Mesothelial cell of epicardium (in vitro differentiated cells): Measurements from ENCODE around the gene PACS2. TPM values are rescaled to one million over a fixed set of nuclear protein-coding genes. Genes with fewer than 3 reads are reported as not detected.
A peak's percentile ranks its signal among the peaks of the same experiment; 100 is the strongest.

ENCODE experiments used
- DNase-seq, 2 experiments: peaks; one replicate each; pipeline ENCODE4 v3.0.0; 2021; ENCODE audit warnings: low spot score in 2 of 2; ENCODE audit not compliant: unreplicated experiment in 2 of 2
- H3K27ac Mint-ChIP-seq: 2 replicates; pipeline ENCODE4 v1.8.0; 2021; ENCODE audit warnings: mixed read lengths
- H3K27me3 Mint-ChIP-seq: 2 replicates; pipeline ENCODE4 v1.8.0; 2021; ENCODE audit warnings: low read depth, mixed read lengths
- H3K36me3 Mint-ChIP-seq: 2 replicates; pipeline ENCODE4 v1.8.0; 2021; ENCODE audit warnings: mixed read lengths
- H3K4me1 Mint-ChIP-seq: 2 replicates; pipeline ENCODE4 v1.8.0; 2021; ENCODE audit warnings: mixed read lengths
- H3K4me3 Mint-ChIP-seq: 2 replicates; pipeline ENCODE4 v1.8.0; 2021; ENCODE audit warnings: mild to moderate bottlenecking, moderate library complexity, mixed read lengths
- H3K9me3 Mint-ChIP-seq: 2 replicates; pipeline ENCODE4 v1.8.0; 2021; ENCODE audit warnings: mixed read lengths
- total RNA-seq: library from RNA; stranded (reverse); gene quantifications from 3 replicates; pipeline ENCODE4 v1.2.1, GENCODE V29; 2021
- TF ChIP-seq, protein P1 (sequence below): fragments of 200-600 bp; sonication (generic); IDR thresholded peaks from one replicate; pipeline ENCODE4 v1.5.0; 2021; ENCODE audit warnings: antibody characterized with exemption; ENCODE audit not compliant: unreplicated experiment

The PACS2 gene
- total RNA-seq, 1 donor from 2014 or later: 147 TPM

DNA sequence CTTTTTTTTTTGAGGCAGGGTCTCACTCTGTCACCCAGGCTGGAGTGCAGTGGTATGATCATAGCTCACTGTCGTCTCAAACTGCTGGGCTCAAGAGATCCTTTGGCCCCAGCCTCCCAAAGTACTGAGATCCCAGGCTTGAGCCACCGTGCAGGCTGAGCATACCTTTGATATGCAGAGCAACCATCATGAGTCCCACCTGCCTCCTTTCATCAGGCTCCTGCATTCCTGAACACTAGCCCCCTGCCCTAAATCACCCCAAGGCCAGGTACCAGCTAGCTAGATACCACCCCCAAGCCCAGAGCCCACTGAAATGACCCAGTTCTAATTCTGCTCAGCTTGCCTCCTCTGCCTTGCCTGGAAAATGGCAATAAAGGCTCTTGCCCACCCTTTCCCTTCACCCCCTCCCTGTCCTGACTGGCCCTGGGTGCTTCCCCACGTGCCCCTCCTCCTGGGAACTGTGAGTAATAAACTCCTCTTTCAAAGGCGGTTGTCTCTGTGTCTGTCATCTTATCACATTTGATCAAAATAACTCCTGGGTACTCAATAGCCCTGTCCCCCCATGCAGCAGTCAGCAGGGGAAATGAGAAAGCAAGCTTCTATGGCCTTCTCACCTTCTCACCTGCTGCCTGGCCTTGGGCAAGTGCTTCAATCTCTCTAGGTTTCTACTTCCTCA is 7.4 kb upstream of the PACS2 start:
- no peak overlapping the region for H3K4me3 Mint-ChIP-seq
- no peaks in the 10 kb centered on the region for H3K27me3 Mint-ChIP-seq
- no peak for DNase-seq
- peaks cover 4% of the 10 kb centered on the region for H3K9me3 Mint-ChIP-seq
- H3K27ac Mint-ChIP-seq: no peak overlapping the region
- TF ChIP-seq, protein P1, sequence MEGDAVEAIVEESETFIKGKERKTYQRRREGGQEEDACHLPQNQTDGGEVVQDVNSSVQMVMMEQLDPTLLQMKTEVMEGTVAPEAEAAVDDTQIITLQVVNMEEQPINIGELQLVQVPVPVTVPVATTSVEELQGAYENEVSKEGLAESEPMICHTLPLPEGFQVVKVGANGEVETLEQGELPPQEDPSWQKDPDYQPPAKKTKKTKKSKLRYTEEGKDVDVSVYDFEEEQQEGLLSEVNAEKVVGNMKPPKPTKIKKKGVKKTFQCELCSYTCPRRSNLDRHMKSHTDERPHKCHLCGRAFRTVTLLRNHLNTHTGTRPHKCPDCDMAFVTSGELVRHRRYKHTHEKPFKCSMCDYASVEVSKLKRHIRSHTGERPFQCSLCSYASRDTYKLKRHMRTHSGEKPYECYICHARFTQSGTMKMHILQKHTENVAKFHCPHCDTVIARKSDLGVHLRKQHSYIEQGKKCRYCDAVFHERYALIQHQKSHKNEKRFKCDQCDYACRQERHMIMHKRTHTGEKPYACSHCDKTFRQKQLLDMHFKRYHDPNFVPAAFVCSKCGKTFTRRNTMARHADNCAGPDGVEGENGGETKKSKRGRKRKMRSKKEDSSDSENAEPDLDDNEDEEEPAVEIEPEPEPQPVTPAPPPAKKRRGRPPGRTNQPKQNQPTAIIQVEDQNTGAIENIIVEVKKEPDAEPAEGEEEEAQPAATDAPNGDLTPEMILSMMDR: no peak
- no peaks in the 10 kb centered on the region for H3K4me1 Mint-ChIP-seq
- no peaks in the 10 kb centered on the region for H3K36me3 Mint-ChIP-seq

DNA sequence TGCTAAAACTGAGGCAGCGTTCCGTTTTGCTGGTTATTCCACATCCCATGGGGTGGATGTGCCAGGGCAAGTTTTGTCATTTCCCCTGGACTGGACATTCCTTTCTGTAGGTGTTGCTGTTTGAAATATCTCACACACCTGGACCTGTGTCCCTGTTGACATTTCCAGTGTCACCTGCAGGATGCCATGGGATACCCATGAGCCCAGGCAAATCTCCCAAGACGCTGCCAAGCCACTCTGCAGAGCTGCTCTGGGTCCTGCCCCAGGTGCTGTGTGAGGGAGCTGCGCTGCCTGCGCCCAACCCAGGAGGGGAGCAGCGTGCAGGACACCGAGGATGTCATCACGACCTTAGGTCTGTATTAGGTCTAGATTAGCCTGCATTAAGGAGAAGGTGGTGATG is 5.2 kb upstream of the PACS2 start:
- H3K36me3 Mint-ChIP-seq: no peaks in the 10 kb centered on the region
- H3K27me3 Mint-ChIP-seq: no peaks in the 10 kb centered on the region
- H3K4me1 Mint-ChIP-seq: peaks cover 3% of the 10 kb centered on the region
- DNase-seq: no peak
- TF ChIP-seq, protein P1: no peak
- no peak overlapping the region for H3K27ac Mint-ChIP-seq
- no peaks in the 10 kb centered on the region for H3K9me3 Mint-ChIP-seq
- H3K4me3 Mint-ChIP-seq: no peak overlapping the region

DNA sequence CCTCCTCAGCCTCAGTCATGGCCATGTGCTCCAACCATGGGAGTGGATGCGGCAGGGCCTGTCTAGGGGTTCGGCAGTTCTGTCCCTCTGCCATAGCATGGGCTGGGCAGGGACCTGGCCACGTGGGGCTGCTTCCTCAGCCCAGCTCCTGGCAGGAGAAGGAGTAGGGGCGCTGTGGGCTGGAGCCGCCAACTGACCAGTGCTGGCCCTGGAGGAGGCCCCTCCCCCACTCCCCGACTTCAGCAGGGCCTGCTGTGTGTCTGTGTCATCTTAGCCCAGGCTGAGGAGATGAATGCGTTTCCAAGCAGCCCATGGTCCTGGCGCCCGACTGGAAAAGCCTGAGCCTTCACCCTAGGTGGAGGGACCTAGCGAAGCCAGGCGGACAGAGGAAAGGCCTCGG is 2.7 kb upstream of the PACS2 start:
- no peak overlapping the region for H3K27ac Mint-ChIP-seq
- TF ChIP-seq, protein P1: no peak
- peaks cover 14% of the 10 kb centered on the region for H3K4me1 Mint-ChIP-seq
- no peaks in the 10 kb centered on the region for H3K27me3 Mint-ChIP-seq
- peak in 1 of 2 experiments; percentile 16 for DNase-seq
- no peak overlapping the region for H3K4me3 Mint-ChIP-seq
- no peaks in the 10 kb centered on the region for H3K36me3 Mint-ChIP-seq
- H3K9me3 Mint-ChIP-seq: no peaks in the 10 kb centered on the region

DNA sequence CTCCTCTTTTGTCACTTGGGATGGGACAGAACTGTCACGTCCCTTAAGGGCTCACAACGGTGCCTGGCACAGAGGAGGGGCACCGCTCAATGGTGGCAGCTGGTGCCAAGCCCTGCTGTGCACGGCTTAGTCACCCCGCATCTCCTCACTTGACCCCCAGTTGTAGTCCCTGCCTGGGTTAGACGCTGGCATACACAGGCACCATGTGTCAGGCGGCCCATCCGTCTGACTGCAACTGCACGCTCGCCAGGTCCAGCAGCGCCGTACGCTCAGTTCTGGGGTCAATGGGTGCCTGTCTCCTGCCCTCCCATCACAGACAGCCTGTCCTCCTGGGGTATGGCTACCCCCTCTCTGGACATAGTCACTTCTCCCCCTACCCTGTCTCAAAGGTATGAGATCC is 1.6 kb upstream of the PACS2 start:
- Mint-ChIP-seq H3K4me1 (peaks cover 18% of the 10 kb centered on the region), H3K27ac (no peak overlapping the region), H3K9me3 (no peaks in the 10 kb centered on the region), H3K27me3 (no peaks in the 10 kb centered on the region), H3K36me3 (no peaks in the 10 kb centered on the region), H3K4me3 (peak overlapping the region; percentile 78)
- TF ChIP-seq, protein P1: no peak
- peak in 1 of 2 experiments; percentile 11 for DNase-seq

DNA sequence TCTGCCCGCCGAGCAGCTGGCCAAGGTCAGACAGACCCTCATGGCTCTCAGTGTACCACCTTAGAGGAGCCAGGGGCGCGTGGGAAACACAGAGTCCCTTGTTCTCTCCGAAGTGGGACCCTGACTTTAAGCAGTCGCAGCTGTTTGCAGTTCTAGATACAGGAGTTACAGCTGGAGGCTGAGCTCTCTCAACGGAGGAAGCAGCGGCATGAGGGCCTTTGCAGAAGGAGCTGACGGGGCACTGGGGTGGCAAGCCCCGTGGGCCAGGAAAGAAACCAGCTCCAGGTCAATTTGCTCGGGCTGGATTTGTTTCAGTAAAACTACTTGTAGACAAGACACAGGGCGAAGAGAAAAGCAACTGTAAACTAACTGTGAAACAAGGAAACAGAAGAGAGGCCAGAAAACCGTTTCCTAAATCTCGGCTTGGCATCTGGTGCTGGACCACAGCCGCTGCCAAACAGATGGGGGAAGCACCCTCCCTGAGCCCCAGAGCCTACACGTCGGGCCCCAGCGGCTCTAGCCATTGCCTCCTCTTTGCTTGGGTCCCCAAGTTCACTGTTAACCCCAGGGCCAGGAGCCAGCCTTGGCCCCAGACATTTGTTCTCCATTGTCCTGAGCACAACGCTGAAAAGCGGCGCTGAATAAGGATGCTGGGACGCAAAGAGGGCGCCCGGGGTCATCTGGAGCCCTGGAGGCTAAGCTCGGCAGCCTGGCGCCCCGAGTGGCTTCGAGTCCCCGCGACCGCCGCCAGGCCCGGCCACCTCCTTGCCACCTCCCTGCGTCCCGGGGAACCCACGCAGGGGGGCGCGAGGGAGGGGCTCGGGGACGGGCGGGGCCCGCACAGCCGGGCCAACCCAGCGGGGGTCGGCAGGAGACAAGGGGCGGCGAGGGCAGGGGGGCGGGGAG is 914 bp upstream of the PACS2 start:
- Mint-ChIP-seq H3K9me3 (no peaks in the 10 kb centered on the region), H3K27me3 (no peaks in the 10 kb centered on the region), H3K4me3 (peak overlapping the region; percentile 78), H3K36me3 (no peaks in the 10 kb centered on the region), H3K4me1 (peaks cover 18% of the 10 kb centered on the region), H3K27ac (peak overlapping the region; percentile 80)
- TF ChIP-seq, protein P1: no peak
- peak in 1 of 2 experiments; percentile 16 for DNase-seq
